ENCODE data around the gene WIPI1. TPM values are rescaled to one million over a fixed set of nuclear protein-coding genes. Genes with fewer than 3 reads are reported as not detected.

Gene WIPI1
- total and polyA plus RNA-seq, 2 of the 13 experiments (the other 11 are each of a cell fraction or from before 2014, with no cell fraction given) = 29.4 to 141 TPM

- TF ChIP-seq ZNF3 (CRISPR knock-in tag; IDR thresholded peaks at IDR 0.05) (no peak), KLF16 (CRISPR knock-in tag; IDR thresholded peaks at IDR 0.05) (no peak), ZNF644 (CRISPR knock-in tag; IDR thresholded peaks at IDR 0.05; ENCODE audit: low read depth) (0 out of 2 replicates have a peak, but pooled peaks have one; percentile 12), NFATC3 (CRISPR knock-in tag; IDR thresholded peaks at IDR 0.05) (no peak), ESRRA (CRISPR knock-in tag; IDR thresholded peaks at IDR 0.05; ENCODE audit: low read depth) (peak; percentile 82), SNAI1 (CRISPR knock-in tag; IDR thresholded peaks at IDR 0.05; ENCODE audit: borderline replicate concordance) (no peak), ATF5 (CRISPR knock-in tag; IDR thresholded peaks at IDR 0.05; ENCODE audit: low read depth) (no peak), HOXD1 (CRISPR knock-in tag; IDR thresholded peaks at IDR 0.05) (no peak), YEATS2 (CRISPR knock-in tag; IDR thresholded peaks at IDR 0.05; ENCODE audit: borderline replicate concordance) (peak; percentile 68), ZC3H13 (CRISPR knock-in tag; IDR thresholded peaks at IDR 0.05) (no peak), TEAD2 (CRISPR knock-in tag; IDR thresholded peaks at IDR 0.05) (no peak), NCOR1 (IDR thresholded peaks at IDR 0.05; ENCODE audit: borderline replicate concordance, low read length) (peak; percentile 86), TSC22D2 (CRISPR knock-in tag; IDR thresholded peaks at IDR 0.05; ENCODE audit: borderline replicate concordance) (no peak), ZNF776 (CRISPR knock-in tag; IDR thresholded peaks at IDR 0.05) (no peak), JUN (CRISPR knock-in tag; IDR thresholded peaks at IDR 0.05) (0 out of 2 replicates have a peak, but pooled peaks have one; percentile 21), HOXA5 (CRISPR knock-in tag; IDR thresholded peaks at IDR 0.05) (no peak), ZNF577 (CRISPR knock-in tag; IDR thresholded peaks at IDR 0.05; ENCODE audit: borderline replicate concordance, low read depth) (no peak), POLR2A (IDR thresholded peaks at IDR 0.05; ENCODE audit: insufficient read depth in 1 of 2, low read depth in 2 of 2, low read length in 2 of 2) (no peak), NR2F6 (IDR thresholded peaks at IDR 0.05) (peak; percentile 44; the same call in 1 of the 2 replicates), NR2F6 (CRISPR knock-in tag; IDR thresholded peaks at IDR 0.05) (peak; percentile 63; the same call in 1 of the 2 replicates), SIN3A (IDR thresholded peaks at IDR 0.05; ENCODE audit: borderline replicate concordance, low read depth, low read length) (no peak), ATF2 (CRISPR knock-in tag; IDR thresholded peaks at IDR 0.05) (no peak; the same call in 1 of the 2 replicates), ARHGAP35 (CRISPR knock-in tag; IDR thresholded peaks at IDR 0.05; ENCODE audit: borderline replicate concordance) (no peak), ZIK1 (CRISPR knock-in tag; IDR thresholded peaks at IDR 0.05; ENCODE audit: borderline replicate concordance, low read depth) (no peak), ONECUT2 (CRISPR knock-in tag; IDR thresholded peaks at IDR 0.05) (no peak)
Measured at GRCh38 chr17:68391561-68392268, 65.6 kb downstream of the WIPI1 start (continued).

Data from HepG2 (cell line).